GM23248 (cell line): ENCODE data around the gene ITIH5. TPM values are rescaled to one million over a fixed set of nuclear protein-coding genes. Genes with fewer than 3 reads are reported as not detected.
"Not testable (repeated sequence)": the region's sequence is repeated elsewhere in the genome, so short reads cannot be mapped to it uniquely, and the experiment has no call there.

Experiments
- DNase-seq: peaks from one replicate; pipeline ENCODE4 v3.0.0-alpha.2; 2015
- H2AFZ ChIP-seq: fragments of 200-600 bp; sonication (generic); 2 replicates; pipeline ENCODE4 v1.6.1; 2016; ENCODE audit warnings: antibody characterized with exemption
- H3F3A ChIP-seq: fragments of 200-600 bp; sonication (generic); 2 replicates; pipeline ENCODE4 v1.6.1; 2016; ENCODE audit warnings: mild to moderate bottlenecking, antibody characterized with exemption, mixed run types; ENCODE audit not compliant: insufficient read depth
- H3K27ac ChIP-seq: fragments of 200-600 bp; sonication (generic); 2 replicates; pipeline ENCODE4 v1.5.1; 2016; ENCODE audit warnings: mild to moderate bottlenecking
- H3K27me3 ChIP-seq: fragments of 200-600 bp; sonication (generic); replicated peaks from 2 replicates; pipeline ENCODE4 v1.6.1; 2016; ENCODE audit warnings: mild to moderate bottlenecking; ENCODE audit not compliant: insufficient read depth
- H3K36me3 ChIP-seq: fragments of 200-600 bp; sonication (generic); 2 replicates; pipeline ENCODE4 v1.6.1; 2016; ENCODE audit warnings: low read depth, mild to moderate bottlenecking
- H3K4me1 ChIP-seq: fragments of 200-600 bp; sonication (generic); 2 replicates; pipeline ENCODE4 v1.6.1; 2016; ENCODE audit warnings: mild to moderate bottlenecking; ENCODE audit not compliant: insufficient read depth
- H3K4me2 ChIP-seq: fragments of 200-600 bp; sonication (generic); one replicate; pipeline ENCODE4 v1.6.1; 2016; ENCODE audit warnings: mild to moderate bottlenecking; ENCODE audit not compliant: unreplicated experiment
- H3K4me3 ChIP-seq: fragments of 200-600 bp; sonication (generic); 2 replicates; pipeline ENCODE4 v1.5.1; 2016; ENCODE audit warnings: mild to moderate bottlenecking
- H3K79me2 ChIP-seq: fragments of 200-600 bp; sonication (generic); 2 replicates; pipeline ENCODE4 v1.6.1; 2016; ENCODE audit warnings: mild to moderate bottlenecking; ENCODE audit not compliant: insufficient read depth
- H3K9ac ChIP-seq: fragments of 200-600 bp; sonication (generic); 2 replicates; pipeline ENCODE4 v1.6.1; 2016; ENCODE audit warnings: mild to moderate bottlenecking
- H3K9me2 ChIP-seq: fragments of 200-600 bp; sonication (generic); 2 replicates; pipeline ENCODE4 v1.6.1; 2016; ENCODE audit warnings: mixed run types, mild to moderate bottlenecking, moderate library complexity; ENCODE audit not compliant: insufficient read depth
- H3K9me3 ChIP-seq: fragments of 200-600 bp; sonication (generic); one replicate; pipeline ENCODE4 v1.6.1; 2017; ENCODE audit warnings: low read depth
- H4K20me1 ChIP-seq: fragments of 200-600 bp; sonication (generic); 2 replicates; pipeline ENCODE4 v1.6.0; 2016; ENCODE audit not compliant: insufficient read depth
- EZH2 ChIP-seq: fragments of 200-600 bp; sonication (generic); IDR thresholded peaks from 2 replicates; pipeline ENCODE4 v1.6.1; 2018; ENCODE audit warnings: antibody characterized with exemption, mild to moderate bottlenecking; ENCODE audit not compliant: insufficient read depth, poor library complexity, severe bottlenecking
- EZH2phosphoT487 ChIP-seq: fragments of 200-600 bp; sonication (generic); IDR thresholded peaks from 2 replicates; pipeline ENCODE4 v1.6.1; 2018; ENCODE audit warnings: antibody characterized with exemption, moderate library complexity, mild to moderate bottlenecking, low read depth; ENCODE audit not compliant: insufficient read depth
- WGBS, 2 experiments: methylation state at CpG; one replicate each; pipeline ENCODE4 v1.1.6; 2015 to 2017; ENCODE audit warnings: low lambda C conversion rate in 2 of 2, low coverage in 1 of 2; ENCODE audit errors: missing lambda C conversion rate in 2 of 2; 5-methylcytosine and 5-hydroxymethylcytosine counted together
- in situ Hi-C: fragments of 300-500 bp; cut with MboI; formaldehyde crosslinking; loops from 2 replicates; pipeline ENCODE4 v1.15.0; 2020
- polyA plus RNA-seq: library from polyadenylated mRNA; unstranded; fragments of >200 nt; fragmentation: Nextera tagmentation; extraction: Ambion mirVana; gene quantifications from 2 replicates; pipeline ENCODE4 v1.2.1, GENCODE V29; 2016
- total RNA-seq: library from RNA; depleted of rRNA; stranded (reverse); fragments of >200 nt; shearing (Covaris generic); gene quantifications from 2 replicates; pipeline ENCODE4 v1.2.3, GENCODE V29; 2014; rRNA removed

ITIH5 gene
- total RNA-seq (not detected in 2 replicates), polyA plus RNA-seq (0.13 TPM in 1 of 2 replicates, not detected in the other)

DNA sequence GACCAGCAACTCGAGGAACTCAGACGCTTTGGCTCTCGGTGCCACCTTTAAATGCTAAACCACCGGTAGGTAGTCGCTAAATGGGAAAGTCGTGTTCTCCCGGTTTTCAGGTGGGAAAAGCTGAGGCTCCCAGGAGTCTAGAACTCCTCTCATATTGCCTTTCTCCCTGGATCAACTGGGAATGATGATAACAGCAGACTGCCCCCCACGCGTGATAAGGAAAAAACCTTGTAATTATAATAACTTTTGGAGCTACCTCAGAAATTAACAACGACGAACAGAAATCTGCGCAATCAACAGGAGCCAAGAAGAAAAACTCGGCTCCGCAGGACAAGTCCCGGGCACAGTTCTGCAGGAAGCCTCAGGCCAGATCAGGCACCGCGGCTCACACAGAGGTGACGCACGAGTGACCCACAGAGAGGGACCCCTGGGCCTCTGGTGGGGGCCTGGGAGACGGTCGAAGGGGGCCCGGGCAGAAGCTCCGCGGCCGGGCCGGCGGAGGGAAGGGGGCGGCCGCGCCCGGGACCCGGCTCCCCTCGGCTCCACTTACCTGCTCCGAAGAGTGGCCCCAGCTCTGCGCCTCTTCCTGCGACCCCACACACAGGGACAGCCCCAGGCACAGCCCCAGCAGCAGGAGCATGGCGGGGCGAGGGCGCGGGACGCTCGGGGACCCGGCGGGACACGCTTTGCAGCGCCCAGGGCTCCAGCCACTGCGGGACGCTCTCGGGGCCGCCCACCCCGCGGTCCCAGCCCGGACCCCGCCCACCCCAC lies at the start of gene ITIH5:
Gene ITIH5 (minus strand): TSS at position 714 of the 771 bp plus-strand sequence. CDS start 74 bp downstream, at position 640.
- Histone ChIP-seq H3K9ac (no peak within 1 kb of the TSS), H3K9me3 (no peaks in the 10 kb centered on the region), H3K27me3 (peaks cover 49% of the 10 kb centered on the region), H3K4me3 (0 out of 2 replicates have a peak within 1 kb of the TSS, but pooled peaks have one; percentile 19), H4K20me1 (no peaks in the 10 kb centered on the region), H3K4me2 (no peak within 1 kb of the TSS), H3F3A (no peaks in the 10 kb centered on the region), H3K36me3 (no peaks in the 10 kb centered on the region), H2AFZ (peak within 1 kb of the TSS; percentile 9; the same call in 1 of the 2 replicates), H3K27ac (no peak within 1 kb of the TSS), H3K9me2 (no peaks in the 10 kb centered on the region), H3K79me2 (no peaks in the 10 kb centered on the region), H3K4me1 (no peaks in the 10 kb centered on the region)
- 1 to 2% methylated on average over 30 to 50 of the region's 54 CpGs for WGBS, 2 experiments
- peak; percentile 28 for DNase-seq
- TF ChIP-seq EZH2phosphoT487 = 0 out of 2 replicates have a peak, but pooled peaks have one; percentile 52
- TF ChIP-seq EZH2 = peak; percentile 87
- in situ Hi-C loops = no loop called here

DNA sequence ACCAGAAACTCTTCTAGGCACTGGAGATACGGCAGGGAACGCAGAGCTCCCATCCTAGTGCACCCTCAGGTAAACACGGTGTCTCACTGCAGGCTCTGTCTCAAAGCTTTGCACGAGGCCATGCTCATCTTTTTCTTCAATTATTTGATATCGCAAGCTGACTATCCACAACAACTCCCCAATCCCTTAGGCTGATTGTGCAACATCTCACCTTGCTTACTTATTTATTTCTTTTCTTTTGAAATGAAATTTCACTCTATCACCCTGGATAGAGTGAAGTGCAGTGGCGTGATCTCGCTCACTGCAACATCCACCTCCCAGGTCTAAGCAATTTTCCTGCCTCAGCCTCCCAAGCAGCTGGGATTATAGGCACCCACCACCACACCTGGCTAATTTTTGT lies 48.7 kb upstream of the ITIH5 start:
- Histone ChIP-seq H3K9me2 (no peaks in the 10 kb centered on the region), H3K9ac (no peak overlapping the region), H3K79me2 (no peaks in the 10 kb centered on the region), H3K4me1 (no peaks in the 10 kb centered on the region), H4K20me1 (no peaks in the 10 kb centered on the region), H3K27me3 (no peaks in the 10 kb centered on the region), H3K36me3 (no peaks in the 10 kb centered on the region), H3K9me3 (no peaks in the 10 kb centered on the region), H3F3A (no peaks in the 10 kb centered on the region), H2AFZ (no peak overlapping the region), H3K4me2 (no peak overlapping the region), H3K27ac (no peak overlapping the region), H3K4me3 (no peak overlapping the region)
- WGBS, 2 experiments = 49 to 55% methylated on average over 7 of the region's 7 CpGs
- DNase-seq = no peak
- TF ChIP-seq EZH2phosphoT487 (no peak), EZH2 (no peak)
- in situ Hi-C loops = no loop called here

DNA sequence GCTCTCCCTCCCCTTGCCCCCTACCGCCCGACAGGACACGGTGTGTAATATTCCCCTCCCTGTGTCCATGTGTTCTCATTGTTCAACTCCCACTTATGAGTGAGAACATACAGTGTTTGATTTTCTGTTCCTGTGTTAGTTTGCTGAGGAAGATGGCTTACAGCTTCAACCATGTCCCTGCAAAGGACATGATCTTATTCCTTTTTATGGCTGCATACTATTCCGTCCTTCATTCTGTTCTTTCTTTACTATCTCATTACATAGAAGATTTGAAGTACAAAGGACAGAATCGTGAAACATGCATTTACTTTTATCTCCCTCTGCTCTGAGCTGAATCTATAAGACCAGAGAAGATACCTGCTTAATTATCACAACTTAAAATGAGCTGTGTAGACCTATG lies 44.3 kb upstream of the ITIH5 start:
- H3F3A ChIP-seq, H3K9me3 ChIP-seq, H3K27ac ChIP-seq, H3K27me3 ChIP-seq, DNase-seq, H3K79me2 ChIP-seq, H3K4me3 ChIP-seq, H2AFZ ChIP-seq, H3K4me2 ChIP-seq, H3K36me3 ChIP-seq, H3K9me2 ChIP-seq, in situ Hi-C loops, H3K4me1 ChIP-seq, H4K20me1 ChIP-seq, H3K9ac ChIP-seq: not testable (repeated sequence)
- WGBS, 2 experiments = 56 to 58% methylated on average over 4 to 5 of the region's 5 CpGs

DNA sequence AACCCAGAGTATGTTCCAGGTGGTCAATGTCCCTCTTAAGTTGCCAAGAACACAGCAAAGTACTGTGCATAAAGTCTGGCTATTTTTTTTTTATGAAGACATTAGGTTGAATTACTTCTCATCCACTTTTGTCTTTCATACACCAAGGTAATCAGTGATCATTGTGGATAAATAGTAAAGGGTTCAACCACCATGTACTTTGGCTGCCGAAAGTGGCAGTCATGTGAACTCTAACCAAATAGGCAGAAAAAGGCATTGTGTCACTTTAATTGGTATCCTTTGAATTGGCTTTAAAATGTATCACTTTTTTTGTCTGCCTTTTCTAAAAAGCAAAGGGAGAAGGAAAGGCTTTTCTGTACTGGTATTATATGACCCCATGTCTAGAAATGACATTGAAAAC lies 43.7 kb upstream of the ITIH5 start:
- Histone ChIP-seq H3K4me3 (no peak overlapping the region), H3K9ac (no peak overlapping the region), H2AFZ (no peak overlapping the region), H3F3A (no peaks in the 10 kb centered on the region), H4K20me1 (no peaks in the 10 kb centered on the region), H3K36me3 (no peaks in the 10 kb centered on the region), H3K4me2 (no peak overlapping the region), H3K27me3 (no peaks in the 10 kb centered on the region; the same call in 1 of the 2 replicates), H3K79me2 (no peaks in the 10 kb centered on the region), H3K27ac (no peak overlapping the region), H3K9me2 (no peaks in the 10 kb centered on the region), H3K4me1 (no peaks in the 10 kb centered on the region), H3K9me3 (no peaks in the 10 kb centered on the region)
- no peak for TF ChIP-seq EZH2
- WGBS, 2 experiments = 50 to 73% methylated on average over 1 of the region's 1 CpG
- in situ Hi-C loops = no loop called here
- no peak for DNase-seq
